Activated naive CD4-positive, alpha-beta T cell treated with anti-CD3 and anti-CD28 coated beads for 36 hours (primary cell): ENCODE measurements around the gene DBN1. TPM values are rescaled to one million over a fixed set of nuclear protein-coding genes. Genes with fewer than 3 reads are reported as not detected.

Experiments used
- CTCF ChIA-PET: fragments of 350-600 bp; sonication (Branson Sonifier 250); formaldehyde crosslinking; loops from one replicate; lab custom pipeline; 2021; ENCODE audit warnings: antibody characterized with exemption; lab: Charles Lee
- DNase-seq: peaks from one replicate; pipeline ENCODE4 v3.0.0-alpha.2; 2020
- H3K27ac Mint-ChIP-seq: one replicate; pipeline ENCODE4 v1.8.0; 2021; ENCODE audit warnings: mild to moderate bottlenecking, mixed read lengths
- H3K27me3 Mint-ChIP-seq: one replicate; pipeline ENCODE4 v1.8.0; 2021; ENCODE audit warnings: low read depth, mixed read lengths
- H3K36me3 Mint-ChIP-seq: one replicate; pipeline ENCODE4 v1.8.0; 2021; ENCODE audit warnings: low read depth, mixed read lengths
- H3K4me1 Mint-ChIP-seq: one replicate; pipeline ENCODE4 v1.8.0; 2021; ENCODE audit warnings: low read depth, mixed read lengths
- H3K4me3 Mint-ChIP-seq: one replicate; pipeline ENCODE4 v1.8.0; 2021; ENCODE audit warnings: mild to moderate bottlenecking, moderate library complexity, mixed read lengths
- H3K9me3 Mint-ChIP-seq: one replicate; pipeline ENCODE4 v1.8.0; 2021; ENCODE audit warnings: mixed read lengths
- intact Hi-C: fragments of 100-400 bp; cut with micrococcal nuclease; formaldehyde crosslinking; loops from one replicate; pipeline ENCODE4 v1.15.1; 2023
- total RNA-seq, 2 experiments: library from RNA; stranded (reverse); gene quantifications; one replicate each; pipeline ENCODE4 v1.2.3, GENCODE V29; 2021

Gene DBN1
- total RNA-seq, 2 experiments from 2014 or later = 20.8 to 22.4 TPM

DNA sequence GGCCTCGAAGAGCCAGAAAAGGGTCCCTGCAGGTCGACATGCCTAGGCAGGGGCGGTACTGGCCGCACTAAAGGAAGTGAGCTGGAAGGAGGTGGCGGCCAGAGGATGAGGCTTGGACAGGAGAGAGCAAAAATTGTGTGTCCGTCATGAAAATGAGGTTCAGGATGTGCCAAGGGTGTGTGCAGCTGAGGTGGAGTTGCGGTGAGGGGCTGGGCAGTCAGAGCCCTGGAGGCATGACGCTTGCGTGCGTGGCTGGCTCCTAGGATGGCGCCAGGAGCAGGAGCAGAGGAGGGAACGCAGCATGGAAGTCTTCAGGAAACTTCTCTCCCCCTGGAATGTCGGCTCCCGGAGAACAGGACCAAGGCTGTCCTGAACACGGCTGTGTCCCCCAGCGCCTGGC lies 29.5 kb upstream of the DBN1 start:
- no peak for DNase-seq
- H3K27ac Mint-ChIP-seq = no peak overlapping the region
- no peaks in the 10 kb centered on the region for H3K36me3 Mint-ChIP-seq
- no peaks in the 10 kb centered on the region for H3K9me3 Mint-ChIP-seq
- CTCF ChIA-PET = interaction anchor here (1.3 to 7.0 kb wide), 7 partner anchors 18 to 194 kb away, joined by 5 to 72 read pairs (median 9); no protein-coding TSS in a partner anchor
- intact Hi-C loops = no loop called here
- H3K4me1 Mint-ChIP-seq = peaks cover 12% of the 10 kb centered on the region
- no peak overlapping the region for H3K4me3 Mint-ChIP-seq
- H3K27me3 Mint-ChIP-seq = peaks cover 12% of the 10 kb centered on the region

DNA sequence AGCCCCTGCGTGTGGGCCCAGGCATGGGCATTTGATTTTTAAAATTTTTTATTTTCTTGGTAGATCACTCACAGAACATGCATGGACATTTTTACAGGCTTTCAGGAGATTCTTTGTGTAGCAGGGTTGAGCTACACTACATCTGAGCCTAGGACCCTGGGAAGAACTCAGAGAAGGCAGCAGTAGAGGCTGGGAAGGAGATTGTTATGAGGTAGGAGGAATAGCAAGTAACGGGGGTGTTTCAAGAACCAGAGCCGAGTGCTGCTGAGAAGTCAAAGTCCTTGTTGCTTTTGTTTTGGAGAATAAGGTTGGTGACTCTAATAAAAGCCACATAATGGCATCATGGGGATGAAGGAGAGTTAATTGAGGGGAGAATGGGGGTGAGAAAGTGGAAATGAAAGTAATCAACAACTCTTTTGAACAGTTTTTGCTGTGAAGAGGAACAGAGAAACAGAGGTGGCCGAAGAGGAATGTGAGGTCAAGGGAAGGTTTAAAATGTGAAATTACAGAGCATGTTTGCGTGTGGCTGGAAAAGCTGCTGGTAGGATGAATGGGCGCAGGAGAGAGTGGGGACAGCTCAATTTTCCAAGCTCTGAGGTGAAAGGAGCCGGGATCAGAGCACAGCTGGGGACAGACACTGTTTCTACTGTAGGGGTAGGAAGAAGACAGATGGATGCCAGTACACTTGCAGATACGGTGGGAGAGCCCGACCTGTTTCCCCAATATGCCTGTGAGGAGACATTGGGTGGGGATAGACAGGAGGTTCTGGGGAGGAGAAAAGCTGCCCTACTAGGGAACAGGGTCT lies 28.6 kb upstream of the DBN1 start:
- no peak for DNase-seq
- CTCF ChIA-PET = interaction anchor here (0.6 to 7.0 kb wide), 26 partner anchors 10 to 388 kb away, joined by 3 to 72 read pairs (median 6); partner anchors contain the start of gene DDX41
- intact Hi-C loops = loop anchor here (1.0 to 2.0 kb wide), 5 partner anchors 47 to 388 kb away; no protein-coding TSS in a partner anchor
- Mint-ChIP-seq H3K36me3 (no peaks in the 10 kb centered on the region), H3K4me1 (peaks cover 14% of the 10 kb centered on the region), H3K9me3 (no peaks in the 10 kb centered on the region), H3K4me3 (no peak overlapping the region), H3K27ac (no peak overlapping the region), H3K27me3 (peaks cover 14% of the 10 kb centered on the region)

GRCh38 chr5:177500685-177501522 lies 27.5 kb upstream of the DBN1 start:
- H3K27ac Mint-ChIP-seq = no peak overlapping the region
- no peaks in the 10 kb centered on the region for H3K9me3 Mint-ChIP-seq
- peak; percentile 91 for DNase-seq
- CTCF ChIA-PET = interaction anchor here (0.6 to 7.0 kb wide), 33 partner anchors 10 to 694 kb away, joined by 3 to 72 read pairs (median 5); partner anchors contain the start of gene DDX41
- peaks cover 18% of the 10 kb centered on the region for H3K4me1 Mint-ChIP-seq
- H3K36me3 Mint-ChIP-seq = no peaks in the 10 kb centered on the region
- intact Hi-C loops = loop anchor here (1.0 to 2.0 kb wide), 5 partner anchors 46 to 387 kb away; no protein-coding TSS in a partner anchor
- H3K4me3 Mint-ChIP-seq = no peak overlapping the region
- H3K27me3 Mint-ChIP-seq = peaks cover 14% of the 10 kb centered on the region

- Mint-ChIP-seq H3K27me3 (peaks cover 14% of the 10 kb centered on the region), H3K9me3 (no peaks in the 10 kb centered on the region), H3K27ac (no peak overlapping the region), H3K36me3 (no peaks in the 10 kb centered on the region), H3K4me3 (no peak overlapping the region), H3K4me1 (peaks cover 20% of the 10 kb centered on the region)
- DNase-seq = no peak
- intact Hi-C loops = loop anchor here (2.0 kb wide), 1 partner anchor 181 kb away; no protein-coding TSS in a partner anchor
- CTCF ChIA-PET = interaction anchor here (0.7 to 7.0 kb wide), 8 partner anchors 22 to 190 kb away, joined by 3 to 72 read pairs (median 4); no protein-coding TSS in a partner anchor
Measured at GRCh38 chr5:177499842-177500241, 26.4 kb upstream of the DBN1 start.

DNA sequence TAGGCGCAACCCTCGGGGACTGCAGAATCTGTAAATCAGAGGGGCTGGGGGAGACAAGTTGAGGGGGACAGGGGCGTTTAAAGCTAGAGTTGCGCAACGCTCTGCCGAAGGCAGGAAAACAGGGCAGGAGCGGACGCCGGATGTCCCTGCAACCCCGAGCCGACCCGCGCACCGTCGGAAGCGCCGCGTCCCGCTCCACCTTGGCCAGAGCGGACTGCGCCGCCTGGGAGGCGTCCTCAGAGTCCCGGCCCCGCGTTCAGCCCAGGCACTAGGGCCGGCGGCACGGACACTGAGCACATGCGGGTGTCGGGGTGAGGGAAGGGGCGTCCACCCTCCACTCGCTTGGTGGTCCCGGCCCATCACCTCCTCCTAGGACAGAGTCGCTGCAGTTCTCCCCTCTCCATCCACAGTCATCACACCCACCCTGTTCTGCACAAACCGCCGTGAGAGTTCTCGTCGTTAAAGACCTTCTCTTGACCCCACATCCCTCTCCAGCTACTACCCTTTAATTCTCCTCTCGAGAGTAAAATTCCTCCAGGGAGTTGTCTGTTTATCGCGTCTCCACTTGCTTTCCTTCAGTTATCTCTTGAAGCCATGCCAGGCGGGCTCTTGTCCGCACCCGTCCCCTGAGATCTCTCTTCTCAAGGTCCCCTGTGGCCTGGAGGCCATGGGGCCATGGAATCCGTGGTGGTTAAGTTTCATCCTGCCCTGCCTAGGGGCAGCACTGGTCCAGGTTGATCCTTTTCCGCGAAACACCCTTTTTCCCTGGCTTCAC lies 24.8 kb upstream of the DBN1 start:
- Mint-ChIP-seq H3K9me3 (no peaks in the 10 kb centered on the region), H3K4me1 (peaks cover 35% of the 10 kb centered on the region), H3K27me3 (peaks cover 14% of the 10 kb centered on the region), H3K36me3 (no peaks in the 10 kb centered on the region), H3K4me3 (peak overlapping the region; percentile 84), H3K27ac (no peak overlapping the region)
- CTCF ChIA-PET = interaction anchor here (0.8 to 7.0 kb wide), 7 partner anchors 10 to 189 kb away, joined by 3 to 72 read pairs (median 6); no protein-coding TSS in a partner anchor
- DNase-seq = peak; percentile 53
- intact Hi-C loops = no loop called here

GRCh38 chr5:177497292-177498012 lies 24.0 kb upstream of the DBN1 start, which contains the start of gene PDLIM7:
Gene PDLIM7, minus strand, starts transcription at chr5:177497604. Its CDS starts 1,092 bp downstream, at chr5:177496512.
- intact Hi-C loops = loop anchor here (1.0 kb wide), 9 partner anchors 18 to 364 kb away; partner anchors contain the start of genes DBN1, FAM193B, GRK6 and NSD1
- H3K27me3 Mint-ChIP-seq = peaks cover 14% of the 10 kb centered on the region
- H3K9me3 Mint-ChIP-seq = no peaks in the 10 kb centered on the region
- H3K4me3 Mint-ChIP-seq = peak within 1 kb of the TSS; percentile 84
- no peak within 1 kb of the TSS for H3K27ac Mint-ChIP-seq
- CTCF ChIA-PET = interaction anchor here (0.5 to 7.0 kb wide), 8 partner anchors 11 to 563 kb away, joined by 3 to 72 read pairs (median 4); no protein-coding TSS in a partner anchor
- DNase-seq = peak; percentile 96
- no peaks in the 10 kb centered on the region for H3K36me3 Mint-ChIP-seq
- H3K4me1 Mint-ChIP-seq = peaks cover 35% of the 10 kb centered on the region

DNA sequence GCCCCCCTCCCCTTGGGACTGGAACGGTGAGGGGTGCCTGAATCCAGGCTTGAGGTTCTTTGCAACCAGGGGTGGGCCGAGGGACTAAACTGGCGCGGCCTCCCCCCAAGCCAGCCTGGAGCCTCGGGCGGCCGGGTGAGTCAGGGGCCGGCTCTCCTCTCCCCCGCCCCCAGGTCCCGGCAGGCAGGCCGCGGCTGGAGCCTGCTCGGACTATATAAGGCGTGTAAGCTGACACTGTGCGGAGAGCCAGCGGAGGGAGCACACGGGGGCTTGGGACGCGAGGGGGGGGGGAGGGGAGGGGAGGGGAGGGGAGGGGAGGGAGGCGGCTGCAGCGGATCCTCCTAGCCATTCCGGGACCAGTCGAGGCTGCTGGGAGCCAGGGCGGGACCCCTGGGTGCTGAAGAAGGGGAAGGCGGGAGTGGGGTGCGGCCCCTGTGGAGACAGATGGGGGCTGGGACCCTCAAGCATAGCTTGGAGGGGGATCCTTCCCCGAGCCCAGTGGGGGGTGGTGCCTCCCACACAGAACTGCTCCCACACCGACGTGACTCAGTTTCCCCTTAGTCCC lies 23.4 kb upstream of the DBN1 start:
- Mint-ChIP-seq H3K4me1 (peaks cover 35% of the 10 kb centered on the region), H3K27ac (no peak overlapping the region), H3K9me3 (no peaks in the 10 kb centered on the region), H3K27me3 (peaks cover 14% of the 10 kb centered on the region), H3K36me3 (no peaks in the 10 kb centered on the region), H3K4me3 (peak overlapping the region; percentile 63)
- CTCF ChIA-PET = interaction anchor here (0.5 to 7.0 kb wide), 6 partner anchors 40 to 563 kb away, joined by 3 to 72 read pairs (median 6); no protein-coding TSS in a partner anchor
- no peak for DNase-seq
- intact Hi-C loops = loop anchor here (1.0 kb wide), 9 partner anchors 18 to 364 kb away; partner anchors contain the start of genes DBN1, FAM193B, GRK6 and NSD1

GRCh38 chr5:177496070-177496726 lies 22.8 kb upstream of the DBN1 start:
- Mint-ChIP-seq H3K4me3 (peak overlapping the region; percentile 63), H3K27me3 (peaks cover 14% of the 10 kb centered on the region), H3K27ac (no peak overlapping the region), H3K9me3 (no peaks in the 10 kb centered on the region), H3K4me1 (peaks cover 35% of the 10 kb centered on the region), H3K36me3 (peaks cover 1% of the 10 kb centered on the region)
- intact Hi-C loops = no loop called here
- CTCF ChIA-PET = interaction anchor here (0.6 to 1.9 kb wide), 6 partner anchors 39 to 385 kb away, joined by 3 to 7 read pairs (median 4); no protein-coding TSS in a partner anchor
- no peak for DNase-seq

- Mint-ChIP-seq H3K4me1 (peaks cover 32% of the 10 kb centered on the region), H3K4me3 (peak overlapping the region; percentile 63), H3K36me3 (peaks cover 3% of the 10 kb centered on the region), H3K27me3 (peaks cover 14% of the 10 kb centered on the region), H3K9me3 (no peaks in the 10 kb centered on the region), H3K27ac (no peak overlapping the region)
- intact Hi-C loops = no loop called here
- DNase-seq = no peak
- CTCF ChIA-PET = interaction anchor here (0.6 to 1.4 kb wide), 4 partner anchors 38 to 384 kb away, joined by 3 to 5 read pairs (median 3); no protein-coding TSS in a partner anchor
Measured at GRCh38 chr5:177495243-177496060, 22.0 kb upstream of the DBN1 start.
